Right atrium auricular region (tissue), 2 donors: ENCODE data around the gene ADGRG6. TPM values are rescaled to one million over a fixed set of nuclear protein-coding genes. Genes with fewer than 3 reads are reported as not detected.

Experiments
- DNase-seq: peaks from one replicate; pipeline ENCODE4 v3.0.0-alpha.2; 2019; ENCODE audit warnings: low spot score
- H3K27ac ChIP-seq, 2 donors: fragments of 200-600 bp; sonication (generic); 1 replicate in 1 of 2; 2 replicates in 1 of 2; pipeline ENCODE4 v1.5.1; 2016 to 2019
- H3K27me3 ChIP-seq, 2 donors: fragments of 200-600 bp; sonication (generic); one replicate each; pipeline versions ENCODE4 v1.5.1 to v1.6.0; 2017 to 2019
- H3K36me3 ChIP-seq: fragments of 200-600 bp; sonication (generic); one replicate; pipeline ENCODE4 v1.5.1; 2016
- H3K4me1 ChIP-seq, 2 donors: fragments of 200-600 bp; sonication (generic); one replicate each; pipeline versions ENCODE4 v1.5.1 to v1.6.0; 2017 to 2019
- H3K4me3 ChIP-seq, 2 donors: fragments of 200-600 bp; sonication (generic); 1 replicate in 1 of 2; 2 replicates in 1 of 2; pipeline ENCODE4 v1.5.1; 2017 to 2019; ENCODE audit warnings: mild to moderate bottlenecking in 1 of 2, moderate library complexity in 1 of 2
- H3K9me3 ChIP-seq, 2 donors: fragments of 200-600 bp; sonication (generic); one replicate each; pipeline ENCODE4 v1.5.1; 2019
- CTCF ChIP-seq, 2 donors: fragments of 200-600 bp; sonication (generic); IDR thresholded peaks; one replicate each; pipeline ENCODE4 v1.5.1; 2019; ENCODE audit warnings: antibody characterized with exemption in 2 of 2
- total RNA-seq, 2 donors: library from RNA; depleted of rRNA; stranded (reverse); fragments of >200 nt; gene quantifications; one replicate each; pipeline ENCODE4 v1.1.0, GENCODE V29; 2016

Gene ADGRG6
- total RNA-seq, 2 donors from 2014 or later, result 9.2 to 20.6 TPM

- DNase-seq, result no peak
- Histone ChIP-seq H3K27ac (no peak overlapping the region), H3K27me3 (no peaks in the 10 kb centered on the region), H3K9me3 (peaks cover 0 to 7% of the 10 kb centered on the region in 2 donors), H3K4me3 (no peak overlapping the region), H3K36me3 (no peaks in the 10 kb centered on the region), H3K4me1 (no peaks in the 10 kb centered on the region)
- TF ChIP-seq CTCF (IDR thresholded peaks at IDR 0.05), result no peak
These were observed 16.3 kb upstream of the ADGRG6 start for GRCh38 chr6:142285235-142286087.

DNA sequence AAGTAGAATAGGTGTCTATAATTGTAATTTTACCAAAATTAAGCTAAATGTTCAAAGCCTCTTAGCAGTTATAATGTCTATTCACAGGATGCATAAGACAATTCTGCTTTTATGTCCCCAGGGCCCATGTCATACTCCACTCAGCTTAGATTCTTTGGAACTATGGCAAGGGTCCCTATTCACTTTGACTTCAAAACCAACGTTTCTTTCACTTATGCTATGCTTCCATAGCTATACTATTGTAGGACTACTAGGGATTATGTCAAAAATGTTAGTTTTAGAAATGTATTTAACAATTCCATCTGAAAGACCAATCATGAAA lies 15.8 kb upstream of the ADGRG6 start:
- Histone ChIP-seq H3K4me3 (no peak overlapping the region), H3K27ac (no peak overlapping the region), H3K9me3 (peaks cover 0 to 1% of the 10 kb centered on the region in 2 donors), H3K27me3 (no peaks in the 10 kb centered on the region), H3K4me1 (no peaks in the 10 kb centered on the region), H3K36me3 (no peaks in the 10 kb centered on the region)
- DNase-seq, result no peak
- no peak for TF ChIP-seq CTCF (IDR thresholded peaks at IDR 0.05)

DNA sequence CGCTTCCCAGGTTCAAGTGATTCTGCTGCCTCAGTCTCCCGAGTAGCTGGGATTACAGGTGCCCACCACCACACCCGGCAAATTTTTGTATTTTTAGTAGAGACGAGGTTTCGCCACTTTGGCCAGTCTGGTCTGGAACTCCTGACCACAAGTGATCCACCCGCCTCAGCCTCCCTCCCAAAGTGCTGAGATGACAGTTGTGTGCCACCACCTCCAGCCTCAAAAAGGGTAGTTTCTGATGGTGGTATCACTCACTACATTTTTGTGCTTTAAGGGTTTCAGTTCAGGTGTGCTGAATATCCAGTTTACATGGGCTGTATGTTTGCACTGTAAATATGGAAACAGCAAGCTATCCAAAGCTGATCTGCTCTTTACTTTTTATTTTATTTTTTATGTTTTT lies 12.1 kb upstream of the ADGRG6 start:
- no peaks in the 10 kb centered on the region for H3K27me3 ChIP-seq
- no peak for TF ChIP-seq CTCF (IDR thresholded peaks at IDR 0.05)
- no peaks in the 10 kb centered on the region for H3K4me1 ChIP-seq
- no peak overlapping the region for H3K4me3 ChIP-seq
- no peak overlapping the region for H3K27ac ChIP-seq
- no peak for DNase-seq
- H3K9me3 ChIP-seq, result no peaks in the 10 kb centered on the region
- no peaks in the 10 kb centered on the region for H3K36me3 ChIP-seq

DNA sequence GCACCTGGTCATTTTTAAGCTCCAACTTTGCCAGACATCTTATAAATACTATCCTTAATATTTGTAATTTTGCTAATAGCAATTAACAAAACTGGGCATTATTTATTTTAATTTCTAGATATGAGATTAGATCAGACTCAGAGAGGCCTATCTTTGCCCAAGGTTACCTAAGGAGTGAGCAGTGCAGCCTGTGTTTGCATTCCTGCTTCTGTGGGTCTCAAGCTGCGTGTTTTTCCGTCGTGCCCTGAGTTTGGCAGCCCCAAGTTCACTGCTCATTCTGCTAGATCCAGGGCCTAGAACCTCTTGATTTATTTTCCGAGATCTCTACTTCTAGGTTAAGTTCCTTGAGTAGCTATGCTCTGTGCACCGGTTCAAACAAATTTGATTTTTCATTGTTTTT lies 11.0 kb upstream of the ADGRG6 start:
- H3K4me1 ChIP-seq, result no peaks in the 10 kb centered on the region
- H3K27ac ChIP-seq, result no peak overlapping the region
- H3K27me3 ChIP-seq, result no peaks in the 10 kb centered on the region
- no peak for TF ChIP-seq CTCF (IDR thresholded peaks at IDR 0.05)
- DNase-seq, result no peak
- no peaks in the 10 kb centered on the region for H3K36me3 ChIP-seq
- no peaks in the 10 kb centered on the region for H3K9me3 ChIP-seq
- H3K4me3 ChIP-seq, result no peak overlapping the region

- Histone ChIP-seq H3K9me3 (no peaks in the 10 kb centered on the region), H3K4me1 (no peaks in the 10 kb centered on the region), H3K4me3 (no peak overlapping the region), H3K27me3 (no peaks in the 10 kb centered on the region), H3K27ac (no peak overlapping the region), H3K36me3 (no peaks in the 10 kb centered on the region)
- no peak for TF ChIP-seq CTCF (IDR thresholded peaks at IDR 0.05)
- DNase-seq, result no peak
These were observed 10.3 kb upstream of the ADGRG6 start for GRCh38 chr6:142291512-142291911.
